Measurements from ENCODE around the gene ZNF575.
"Not testable (repeated sequence)": the region's sequence is repeated elsewhere in the genome, so short reads cannot be mapped to it uniquely, and the experiment has no call there.

Gene ZNF575

DNA sequence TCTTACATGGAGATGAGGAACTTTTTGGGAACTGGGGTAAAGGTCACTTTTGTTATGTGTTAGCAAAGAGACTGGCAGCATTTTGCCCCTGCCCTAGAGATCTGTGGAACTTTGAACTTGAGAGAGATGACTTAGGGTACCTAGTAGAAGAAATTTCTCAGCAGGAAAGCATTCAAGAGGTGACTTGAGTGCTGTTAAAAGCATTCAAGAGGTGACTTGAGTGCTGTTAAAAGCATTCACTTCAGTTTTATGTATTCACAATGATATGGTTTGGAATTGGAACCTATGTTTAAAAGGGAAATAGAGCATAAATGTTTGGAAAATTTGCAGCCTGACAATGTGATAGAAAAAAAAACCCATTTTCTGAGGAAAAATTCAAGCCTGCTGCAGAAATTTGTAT is 20.6 kb upstream of the ZNF575 start:
- DNase-seq: not testable (repeated sequence)

DNA sequence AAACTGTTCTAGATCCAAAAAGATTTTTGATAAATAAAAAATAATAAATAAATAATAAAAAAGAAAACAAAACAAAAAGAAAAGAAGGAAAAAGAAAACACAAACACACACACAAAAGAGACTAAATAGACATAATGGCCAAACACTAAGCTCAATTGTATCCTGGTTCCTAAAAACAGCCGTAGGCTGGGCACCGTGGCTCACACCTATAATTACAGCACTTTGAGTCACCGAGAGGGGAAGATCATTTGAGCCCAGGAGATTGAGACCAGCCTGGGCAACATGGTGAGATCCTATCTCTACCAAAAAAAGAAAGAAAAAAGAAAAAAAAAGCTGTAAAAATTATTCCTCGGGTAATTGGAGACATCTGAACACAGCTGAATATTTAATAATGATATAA is 14.9 kb upstream of the ZNF575 start:
- DNase-seq: no peak

DNA sequence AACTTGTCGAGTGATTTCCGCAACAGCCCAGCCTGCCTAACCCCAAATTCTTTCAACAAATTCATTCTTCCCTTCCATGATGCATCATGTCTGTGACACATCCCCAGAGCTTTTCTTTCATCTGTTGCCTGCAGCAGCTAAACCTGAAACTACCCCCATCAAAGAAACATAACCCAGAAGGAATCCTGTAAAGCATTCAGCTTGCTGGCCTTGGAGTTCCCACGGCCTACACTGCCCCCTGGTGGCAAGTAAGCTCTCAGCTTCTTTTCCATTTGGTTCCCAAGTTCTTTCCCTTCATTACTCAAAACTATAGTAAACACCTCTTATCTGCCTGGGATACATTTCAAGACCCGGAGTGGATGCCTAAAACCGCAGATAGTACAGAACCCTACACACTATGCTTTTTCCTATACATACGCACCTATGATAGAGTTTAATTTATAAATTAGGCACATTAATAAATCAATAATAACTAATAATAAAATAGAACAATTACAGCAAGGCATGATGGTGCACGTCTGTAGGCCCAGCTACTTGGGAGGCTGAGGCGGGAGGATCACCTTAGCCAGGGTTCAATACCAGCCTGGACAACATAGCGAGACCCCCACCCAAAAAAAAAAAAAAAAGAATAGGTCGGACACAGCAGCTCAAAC is 13.4 kb upstream of the ZNF575 start:
- DNase-seq: peak; percentile 77

DNA sequence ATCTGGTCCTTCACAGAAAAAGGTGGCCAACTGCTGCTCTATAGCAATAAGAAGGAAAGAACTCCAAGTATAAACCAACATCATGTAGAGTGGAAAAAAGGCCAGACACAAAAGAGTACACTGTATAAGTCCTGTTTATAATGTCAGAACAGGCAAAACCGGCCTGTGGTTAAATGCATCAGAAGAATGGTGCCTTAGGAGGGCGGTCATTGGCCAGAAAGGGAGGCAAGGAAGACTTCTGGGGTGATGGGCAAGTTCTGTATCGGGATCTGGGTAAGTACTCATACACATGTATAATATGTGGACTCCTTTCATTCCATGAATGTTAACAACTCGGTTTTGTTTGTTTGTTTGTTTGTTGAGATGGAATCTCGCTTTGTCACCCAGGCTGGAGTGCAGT is 10.1 kb upstream of the ZNF575 start:
- no peak for DNase-seq

DNA sequence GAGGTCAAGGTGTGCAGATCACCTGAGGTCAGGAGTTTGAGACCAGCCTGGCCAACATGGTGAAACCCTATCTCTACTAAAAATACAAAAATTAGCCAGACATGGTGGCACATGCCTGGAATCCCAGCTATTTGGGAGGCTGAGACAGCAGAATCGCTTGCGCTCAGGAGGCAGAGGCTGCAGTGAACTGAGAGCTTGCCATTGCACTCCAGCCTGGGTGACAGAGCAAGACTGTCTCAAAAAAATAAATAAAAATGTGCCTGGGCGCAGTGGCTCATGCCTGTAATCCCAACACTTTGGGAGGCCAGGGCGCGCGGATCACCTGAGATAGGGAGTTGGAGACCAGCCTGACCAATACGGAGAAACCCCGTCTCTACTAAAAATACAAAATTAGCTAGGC is 9.3 kb upstream of the ZNF575 start:
- DNase-seq: not testable (repeated sequence)

DNA sequence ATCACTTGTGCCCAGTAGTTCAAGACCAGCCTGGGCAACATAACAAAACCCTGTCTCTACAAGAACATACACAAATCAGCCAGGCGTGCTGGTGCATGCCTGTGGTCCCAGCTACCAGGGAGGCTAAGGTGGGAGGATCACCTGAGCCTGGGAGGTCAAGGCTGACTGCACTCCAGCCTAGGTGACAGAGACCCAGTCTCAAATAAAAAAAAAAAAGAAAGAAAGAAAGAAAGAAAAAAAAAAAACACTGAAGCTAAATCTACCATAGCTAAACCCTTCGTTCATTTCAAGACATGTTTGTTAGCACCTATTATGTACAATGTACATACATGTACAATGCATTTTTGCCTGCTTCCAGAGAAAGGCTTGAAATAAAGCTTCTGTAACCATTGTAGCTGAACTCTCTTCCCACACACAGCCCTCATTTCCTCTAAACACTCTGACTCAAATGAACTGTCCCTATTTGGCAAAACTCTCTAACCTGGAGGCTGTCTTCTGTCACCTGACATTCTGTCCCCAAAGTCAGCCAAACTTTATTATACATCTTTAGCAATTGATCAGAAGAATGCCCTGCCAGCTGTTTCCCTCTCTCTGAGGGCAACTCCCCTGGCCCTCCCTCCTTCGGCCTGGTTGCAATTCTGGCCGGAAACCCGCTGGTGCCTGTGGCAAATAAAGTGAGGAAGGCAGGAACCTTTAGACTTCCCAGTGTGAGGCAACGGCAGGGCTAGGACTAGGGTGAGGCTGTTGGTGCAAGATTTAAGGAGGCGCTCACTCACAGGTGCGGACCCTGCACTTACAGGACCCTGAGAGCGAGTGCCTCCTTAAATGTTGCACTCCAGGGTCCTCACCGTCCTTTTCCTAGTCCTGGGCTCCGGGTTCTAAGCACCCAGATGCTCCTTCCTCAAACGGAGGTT is 7.8 kb upstream of the ZNF575 start:
- peak; percentile 36 for DNase-seq

DNA sequence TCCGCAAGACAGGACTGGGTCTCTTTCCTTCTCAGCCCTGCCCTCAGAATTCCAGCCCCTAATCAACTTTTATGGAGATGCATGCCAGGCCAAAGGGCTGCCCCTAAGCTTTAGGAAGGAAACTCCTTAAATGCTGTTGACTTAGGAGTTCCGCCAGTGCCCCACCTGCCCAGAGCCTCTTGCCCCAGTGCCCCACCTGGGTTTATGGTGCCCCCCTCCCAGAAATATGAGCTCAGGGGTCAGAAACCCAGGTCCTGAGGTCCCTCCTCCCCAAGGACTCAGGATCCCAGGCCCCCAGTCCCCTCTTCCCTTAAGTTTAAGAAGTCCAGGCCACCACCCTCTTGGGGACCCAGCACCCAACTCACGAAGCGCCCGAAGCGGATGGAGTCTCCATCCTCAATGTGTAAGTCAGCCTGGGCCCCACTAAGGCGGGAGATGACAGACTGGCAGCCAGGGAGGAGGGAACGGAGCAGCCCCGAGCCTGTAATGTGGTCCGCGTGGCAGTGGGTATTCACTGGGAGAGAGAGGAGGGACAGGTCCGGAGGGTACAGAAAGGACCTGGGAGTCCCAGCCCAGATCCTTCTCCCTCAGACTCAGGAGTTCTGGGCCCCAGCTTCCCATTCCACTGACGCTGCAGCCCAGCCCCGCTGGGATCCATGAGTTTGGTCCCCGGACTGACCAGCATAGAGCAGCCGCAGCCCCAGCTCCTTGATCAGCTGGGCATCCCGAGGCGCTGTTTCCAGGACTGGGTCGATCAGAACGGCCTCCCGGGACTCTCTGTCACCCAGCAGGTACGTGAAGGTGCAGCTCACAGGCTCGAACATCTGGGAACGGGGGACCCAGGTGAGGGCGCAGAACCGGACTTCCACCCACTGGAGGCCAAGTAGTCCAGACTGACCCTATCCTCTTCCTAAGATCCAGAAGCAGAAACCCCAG is 6.9 kb upstream of the ZNF575 start:
- no peak for DNase-seq

DNA sequence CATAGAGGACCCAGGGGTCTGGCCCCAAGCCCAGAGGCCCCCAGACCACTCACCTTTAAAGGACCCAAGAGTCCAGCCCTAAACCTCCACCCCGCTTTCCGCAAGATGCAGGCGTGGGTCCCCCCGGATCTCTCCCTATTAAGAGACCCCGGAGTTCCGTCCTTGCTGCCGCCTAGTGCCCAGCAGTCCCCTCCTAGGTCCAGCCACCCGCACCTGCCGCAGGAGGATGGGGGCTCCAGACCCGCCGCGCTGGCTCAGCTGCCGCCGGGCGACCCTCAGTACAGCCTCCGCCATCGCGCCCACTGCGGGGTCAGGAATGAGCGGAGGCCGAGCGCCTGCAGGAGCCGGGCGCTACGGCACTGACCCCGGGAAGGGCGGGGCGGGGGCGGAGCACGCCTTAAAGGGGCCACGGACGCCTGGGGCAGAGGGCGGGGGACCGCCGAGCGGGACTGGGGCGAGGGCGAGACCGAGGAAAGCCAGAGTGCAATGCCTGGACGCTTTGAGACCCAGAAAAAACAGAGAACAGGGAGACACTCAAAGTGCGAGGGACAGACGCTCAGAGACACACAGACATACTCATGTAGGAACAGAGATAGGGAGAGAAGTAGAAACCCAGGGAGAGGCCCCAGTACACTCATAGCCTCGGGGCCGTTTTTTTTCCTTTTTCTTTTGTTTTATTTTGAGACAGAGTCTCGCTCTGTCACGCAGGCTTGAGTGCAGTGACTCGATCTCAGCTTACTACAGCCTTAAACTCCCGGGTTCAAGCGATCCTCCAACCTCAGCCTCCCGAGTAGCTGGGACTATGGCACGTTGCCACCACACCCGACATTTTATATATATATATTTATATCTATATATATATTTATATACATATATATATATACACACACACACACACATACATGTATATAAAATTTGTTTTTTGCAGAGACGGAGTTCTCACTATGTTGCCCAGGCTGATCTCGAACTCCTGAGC is 5.8 kb upstream of the ZNF575 start, which contains the start of gene ETHE1:
TSS of gene ETHE1 (minus strand) at position 318 of the 976 bp plus-strand sequence. CDS start at position 294, 24 bp downstream.
- DNase-seq: peak; percentile 80

DNA sequence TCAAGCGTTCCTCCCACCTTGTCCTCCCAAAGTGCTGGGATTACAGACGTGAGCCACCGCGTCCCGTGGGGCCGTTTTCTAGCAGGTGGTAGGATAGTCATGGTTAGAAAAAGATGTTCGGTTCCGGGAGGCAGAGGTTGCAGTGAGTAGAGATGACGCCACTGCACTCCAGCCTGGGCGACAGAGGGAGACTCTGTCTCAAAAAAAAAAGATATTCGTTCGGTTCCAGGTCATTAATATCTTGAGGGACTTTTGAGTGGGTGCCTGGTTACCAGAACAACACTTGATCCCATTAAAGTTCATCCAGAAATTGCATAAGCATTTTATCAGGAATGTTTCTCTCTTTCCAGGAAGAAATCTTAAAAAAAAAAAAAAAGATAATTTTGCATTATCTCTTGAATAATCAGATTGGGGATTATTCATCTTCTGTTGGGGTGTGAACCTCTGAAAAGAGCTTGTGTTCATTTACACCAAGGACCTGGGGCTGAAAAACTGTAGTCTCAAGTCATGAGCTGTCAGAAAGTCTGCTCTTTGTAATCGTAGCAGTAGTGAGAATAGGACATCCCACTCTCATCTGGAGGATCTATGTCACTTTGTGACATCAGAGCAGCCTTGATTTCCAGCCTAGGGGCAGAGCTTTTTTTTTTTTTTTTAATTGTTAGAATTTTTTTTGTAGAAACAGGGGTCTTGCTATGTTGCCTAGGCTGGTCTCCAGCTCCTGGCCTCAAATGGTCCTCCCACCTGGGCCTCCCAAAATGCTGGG is 4.9 kb upstream of the ZNF575 start:
- DNase-seq: no peak

DNA sequence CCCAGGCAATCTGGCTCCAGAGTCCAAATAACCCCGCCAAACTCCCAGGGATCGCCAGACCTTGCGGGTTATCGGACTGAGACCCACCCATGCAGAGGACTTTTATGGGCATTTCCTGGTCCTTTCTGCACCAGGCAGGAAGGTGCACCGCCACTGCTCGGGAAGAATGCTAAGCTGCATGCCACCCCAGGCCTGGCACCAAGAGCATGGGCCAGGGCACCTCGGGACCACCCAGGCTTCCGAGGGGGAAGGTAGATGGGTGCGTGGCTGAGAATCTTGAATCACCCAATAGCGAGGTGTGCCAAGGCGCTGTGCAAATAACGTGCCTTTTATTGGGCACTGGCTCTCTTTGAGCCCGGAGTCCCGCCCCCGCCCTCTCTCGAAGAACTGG is 422 bp upstream of the ZNF575 start:
- DNase-seq: no peak

DNA sequence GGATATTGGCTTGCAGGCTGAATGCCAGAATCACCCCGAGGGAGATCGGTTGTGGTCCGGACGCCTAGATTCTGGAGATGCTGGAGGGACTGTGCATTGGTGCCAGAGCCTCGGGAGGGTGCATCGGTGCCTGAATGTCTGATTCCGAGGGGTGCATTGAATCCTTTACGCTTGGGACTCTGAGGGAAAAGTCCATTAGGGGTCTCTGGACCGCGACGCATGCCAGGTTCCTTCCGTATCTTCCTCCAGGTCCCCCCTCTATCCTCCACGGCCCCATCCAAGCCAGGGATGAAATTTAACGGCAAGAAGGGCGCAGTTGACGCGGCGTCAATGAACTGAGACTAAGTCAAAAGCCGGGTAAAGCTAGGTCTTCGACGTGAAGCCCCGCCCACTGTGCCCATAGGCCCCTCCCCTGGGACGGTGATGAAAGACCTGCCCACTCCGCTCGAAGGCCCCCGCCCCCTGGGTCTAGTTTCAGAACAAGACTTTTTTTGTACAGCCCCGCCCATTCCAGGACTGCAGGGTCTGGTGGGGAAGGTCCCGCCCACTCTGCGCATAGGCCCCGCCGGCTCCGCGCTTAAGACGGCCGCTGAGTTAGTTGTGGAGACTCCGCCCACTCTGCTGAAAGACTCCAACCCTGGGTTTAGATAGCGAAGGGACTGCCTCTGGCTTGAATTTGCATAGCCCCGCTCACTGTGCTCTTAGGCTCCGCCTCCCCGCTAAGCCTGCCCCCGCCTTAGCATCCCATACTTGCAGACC is 737 bp downstream of the ZNF575 start:
- DNase-seq: peak; percentile 92

DNA sequence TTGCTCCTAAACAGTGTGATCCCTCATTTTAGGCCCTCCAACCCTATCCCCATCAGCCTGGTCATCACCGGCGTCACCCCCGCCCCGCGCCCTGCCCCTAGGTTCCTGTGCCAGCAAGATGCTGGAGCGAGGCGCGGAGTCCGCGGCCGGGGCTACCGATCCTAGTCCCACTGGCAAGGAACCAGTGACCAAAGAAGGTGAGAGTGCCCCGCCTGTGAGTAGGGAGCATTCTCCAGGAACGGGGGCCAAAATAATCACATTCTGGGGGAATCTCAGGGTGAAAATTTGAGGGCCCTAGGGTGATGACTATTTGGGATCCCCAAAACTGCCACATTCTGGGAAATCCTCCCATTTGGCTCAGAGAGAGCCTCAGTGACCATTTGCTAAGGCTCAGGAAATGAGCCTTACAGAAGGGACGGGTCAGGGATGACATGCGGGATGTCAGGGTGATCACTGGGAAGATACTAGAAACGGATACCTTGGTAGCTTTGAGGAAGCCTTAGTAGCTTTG is 1.4 kb downstream of the ZNF575 start:
- no peak for DNase-seq

DNA sequence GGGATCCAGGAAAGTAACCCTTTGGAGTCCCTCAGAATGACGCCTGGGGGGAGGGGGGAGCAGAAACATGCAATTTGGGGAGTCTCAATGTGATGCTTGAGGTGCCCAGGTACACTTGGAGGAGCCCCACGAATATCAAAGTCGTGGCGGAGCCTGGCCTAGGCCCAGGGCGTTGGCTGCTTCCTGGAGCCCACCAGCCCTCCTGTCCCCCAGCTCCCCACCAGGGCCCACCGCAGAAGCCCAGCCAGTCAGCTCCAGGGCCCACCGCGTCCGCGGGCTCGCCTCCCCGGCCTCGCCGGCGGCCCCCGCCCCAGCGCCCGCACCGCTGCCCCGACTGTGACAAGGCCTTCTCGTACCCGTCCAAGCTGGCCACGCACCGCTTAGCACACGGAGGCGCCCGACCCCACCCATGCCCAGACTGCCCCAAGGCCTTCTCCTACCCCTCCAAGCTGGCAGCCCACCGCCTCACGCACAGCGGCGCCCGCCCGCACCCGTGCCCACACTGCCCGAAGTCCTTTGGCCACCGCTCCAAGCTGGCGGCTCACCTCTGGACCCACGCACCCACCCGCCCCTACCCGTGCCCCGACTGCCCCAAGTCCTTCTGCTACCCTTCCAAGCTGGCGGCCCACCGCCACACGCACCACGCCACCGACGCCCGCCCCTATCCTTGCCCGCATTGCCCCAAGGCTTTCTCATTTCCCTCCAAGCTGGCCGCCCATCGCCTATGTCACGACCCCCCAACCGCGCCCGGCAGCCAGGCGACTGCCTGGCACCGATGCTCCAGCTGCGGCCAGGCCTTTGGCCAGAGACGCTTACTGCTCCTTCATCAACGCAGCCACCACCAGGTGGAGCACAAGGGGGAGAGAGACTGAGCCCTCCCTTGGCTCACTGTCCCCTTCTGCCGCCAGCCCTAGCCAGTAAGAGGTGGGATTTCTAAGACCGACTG is 2.1 kb downstream of the ZNF575 start:
- DNase-seq: peak; percentile 39

DNA sequence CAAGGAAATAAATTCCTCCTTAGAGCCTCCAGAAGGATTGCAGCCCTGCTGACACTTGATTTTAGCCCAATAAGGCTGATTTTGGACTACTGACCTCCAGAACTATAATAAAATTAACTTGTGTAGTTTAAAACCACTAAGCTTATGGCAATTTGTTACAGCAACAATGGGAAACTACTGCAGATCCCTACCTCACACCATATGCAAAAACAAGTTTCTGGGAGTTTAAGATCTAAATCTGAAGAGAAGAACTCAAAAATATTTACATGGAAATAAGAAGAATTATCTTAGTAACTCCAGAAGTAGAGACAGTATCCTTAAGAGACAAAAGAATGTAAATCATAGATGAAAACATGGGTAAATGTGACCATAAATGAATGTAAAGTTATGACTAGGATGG is 5.9 kb downstream of the ZNF575 start:
- DNase-seq: no peak

DNA sequence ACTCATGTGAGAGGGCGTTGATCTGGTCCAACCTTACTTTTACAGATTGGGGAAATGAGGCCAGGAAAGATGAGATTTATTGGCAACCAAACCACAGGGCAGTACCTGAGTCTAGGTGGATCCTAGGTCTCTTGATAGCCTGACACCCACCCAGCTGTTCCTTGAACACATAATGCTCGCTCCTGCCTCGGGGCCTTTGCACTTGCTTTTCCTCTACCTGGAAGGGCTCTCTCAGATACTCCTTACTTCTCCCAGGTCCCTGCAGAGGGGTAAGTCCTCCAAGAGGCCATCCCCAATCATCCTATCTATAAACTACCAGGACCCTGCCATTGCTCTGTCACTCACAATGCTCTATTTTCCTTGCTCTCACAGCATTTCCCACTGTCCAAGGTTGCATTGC is 7.4 kb downstream of the ZNF575 start:
- no peak for DNase-seq

DNA sequence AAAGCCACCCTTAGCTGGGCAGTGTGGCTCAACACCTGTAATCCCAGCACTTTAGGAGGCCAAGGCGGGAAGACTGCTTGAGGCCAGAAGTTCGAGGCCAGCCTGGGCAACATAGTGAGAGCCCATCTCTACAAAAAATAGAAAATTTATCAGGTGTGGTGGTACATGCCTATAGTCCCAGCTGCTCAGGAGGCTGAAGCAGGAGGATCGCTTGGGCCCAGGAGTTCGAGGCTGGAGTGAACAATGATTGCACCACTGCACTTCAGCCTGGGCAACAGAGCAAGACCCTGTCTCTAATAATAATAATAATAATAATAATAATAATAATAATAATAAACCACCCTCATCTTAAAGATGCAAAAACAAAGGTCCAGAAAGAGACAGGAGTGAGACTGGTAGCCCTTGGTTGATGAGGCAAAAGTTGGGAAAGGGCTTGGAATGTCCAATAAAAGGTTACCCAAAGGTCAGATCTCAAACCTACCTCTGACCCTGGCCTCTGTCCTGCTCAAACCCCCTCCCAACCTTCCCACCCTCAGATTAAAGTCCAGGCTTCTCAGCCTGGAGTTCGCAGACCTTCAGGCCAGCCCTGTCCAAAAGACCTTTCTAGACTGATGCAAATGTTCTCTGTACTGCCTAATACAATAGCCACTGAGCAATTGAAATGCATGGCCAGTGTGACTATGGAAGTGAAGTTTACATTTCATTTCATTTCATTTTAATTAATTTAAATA is 9.1 kb downstream of the ZNF575 start:
- DNase-seq: no peak

DNA sequence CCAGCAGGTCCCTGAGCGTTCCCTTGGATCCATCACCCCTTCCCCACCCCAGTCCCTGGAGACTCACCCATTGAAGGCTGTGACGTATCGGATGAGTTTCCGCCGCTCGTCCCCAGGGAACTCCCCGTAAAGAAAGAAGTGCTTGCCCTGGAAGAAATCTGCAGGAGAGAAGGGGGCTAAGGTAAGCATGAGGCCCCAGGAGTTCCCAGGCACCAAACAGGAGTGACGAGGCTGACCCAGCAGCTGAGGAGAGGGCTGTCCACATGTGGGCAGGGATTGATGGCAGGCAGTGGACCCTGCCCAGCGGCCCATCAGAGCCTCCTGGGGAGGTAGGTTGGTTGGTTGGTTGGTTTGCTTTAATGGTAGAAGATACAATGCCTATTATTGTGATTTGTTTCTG is 11.1 kb downstream of the ZNF575 start:
- DNase-seq: no peak

DNA sequence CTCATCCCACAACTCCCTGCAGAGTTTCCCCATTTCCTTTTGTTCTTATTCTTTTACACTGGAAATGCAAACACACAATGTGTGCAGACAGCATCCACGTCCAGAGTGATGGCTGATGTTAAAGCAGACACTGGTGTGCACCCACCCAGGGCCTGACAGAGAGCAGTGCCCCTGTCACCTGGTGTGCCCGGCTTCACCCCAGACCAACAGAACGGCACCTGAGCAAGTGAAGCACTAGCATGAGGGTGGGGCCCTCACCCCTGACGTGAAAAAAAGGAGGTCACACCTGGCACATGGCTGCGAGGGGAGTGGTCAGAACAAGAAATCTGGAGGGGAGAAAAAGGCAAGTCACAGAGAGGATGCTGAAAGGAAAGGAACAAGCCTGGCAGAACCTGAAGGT is 12.3 kb downstream of the ZNF575 start:
- no peak for DNase-seq

Measured in activated CD4-positive, CD25-positive, alpha-beta regulatory T cell treated with anti-CD3 and anti-CD28 coated beads, Interleukin-2, amount 50 U/mL, for 72 hours (primary cell).